GM21515 (cell line): ENCODE measurements around the gene HDDC3.

Source experiments
- ATAC-seq: cut with Tn5 transposase; IDR thresholded peaks from one replicate; pipeline ENCODE4 v1.9.1; 2021; ENCODE audit not compliant: unreplicated experiment

HDDC3 gene

DNA sequence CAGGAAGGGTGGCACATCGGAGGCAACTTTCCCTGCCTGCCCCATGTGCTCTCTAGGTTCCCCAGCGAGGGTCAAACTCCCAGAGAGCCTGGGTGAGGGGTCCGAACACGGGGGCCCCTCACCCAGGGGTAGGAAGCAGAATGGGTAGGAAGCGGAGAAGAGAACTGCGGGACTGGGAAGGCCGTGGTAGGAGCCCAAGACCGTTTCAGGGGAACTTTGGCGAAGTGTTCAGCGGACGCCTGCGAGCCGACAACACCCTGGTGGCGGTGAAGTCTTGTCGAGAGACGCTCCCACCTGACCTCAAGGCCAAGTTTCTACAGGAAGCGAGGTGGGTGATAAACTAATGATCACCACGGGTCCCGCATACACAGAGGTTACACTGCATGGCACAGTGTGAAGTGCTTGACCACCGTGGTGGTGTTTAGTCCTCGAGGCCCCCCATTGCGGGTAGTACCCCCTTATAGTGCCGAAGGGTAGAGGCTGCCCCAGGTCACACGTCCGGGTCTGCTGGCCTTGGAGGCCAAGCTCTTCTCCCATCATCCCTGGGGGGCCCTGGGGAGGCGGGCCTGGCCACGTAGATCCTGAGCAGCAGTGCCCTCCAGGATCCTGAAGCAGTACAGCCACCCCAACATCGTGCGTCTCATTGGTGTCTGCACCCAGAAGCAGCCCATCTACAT is 39.7 kb downstream of the HDDC3 start:
- ATAC-seq = no peak

- ATAC-seq = no peak
Measured at GRCh38 chr15:90892023-90892422, 40.3 kb downstream of the HDDC3 start.

DNA sequence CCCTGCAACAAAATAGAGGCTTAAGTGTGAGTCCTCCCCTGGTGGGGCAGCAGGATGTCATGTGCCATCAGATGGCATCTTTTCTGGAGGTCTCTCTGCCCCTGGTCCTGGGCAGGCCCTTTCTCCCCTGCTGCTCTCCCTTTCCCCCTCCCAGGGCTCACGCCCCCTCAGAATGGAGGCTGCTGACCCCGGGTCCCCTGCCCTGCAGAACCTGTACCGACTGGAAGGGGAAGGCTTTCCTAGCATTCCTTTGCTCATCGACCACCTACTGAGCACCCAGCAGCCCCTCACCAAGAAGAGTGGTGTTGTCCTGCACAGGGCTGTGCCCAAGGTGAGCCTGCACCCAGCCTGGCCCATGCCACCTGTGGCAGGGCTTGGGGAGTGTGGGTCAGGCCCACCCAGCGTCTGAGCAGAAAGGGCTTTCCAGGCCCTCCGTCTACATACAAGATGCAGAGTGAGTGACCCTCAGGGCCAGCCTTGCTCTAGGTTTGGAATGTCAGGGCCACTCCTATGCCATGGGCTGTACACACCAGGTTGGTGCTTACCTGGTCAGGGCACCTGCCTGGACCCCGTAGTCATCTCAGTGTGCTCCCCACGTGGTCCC is 40.9 kb downstream of the HDDC3 start:
- ATAC-seq = no peak

DNA sequence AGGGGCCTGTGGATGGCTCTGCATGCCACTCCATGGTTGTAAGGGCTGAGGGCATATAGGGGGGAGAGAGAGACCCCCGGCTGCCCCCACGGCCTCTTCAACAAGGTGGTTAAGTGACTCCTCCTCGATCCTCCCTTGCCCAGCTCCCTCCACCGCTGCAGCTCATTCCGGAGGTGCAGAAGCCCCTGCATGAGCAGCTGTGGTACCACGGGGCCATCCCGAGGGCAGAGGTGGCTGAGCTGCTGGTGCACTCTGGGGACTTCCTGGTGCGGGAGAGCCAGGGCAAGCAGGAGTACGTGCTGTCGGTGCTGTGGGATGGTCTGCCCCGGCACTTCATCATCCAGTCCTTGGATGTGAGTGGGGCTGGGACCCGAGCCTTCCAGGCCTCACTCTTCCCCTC is 41.5 kb downstream of the HDDC3 start:
- ATAC-seq = no peak

GRCh38 chr15:90889736-90890456 is 42.5 kb downstream of the HDDC3 start:
- ATAC-seq = no peak

DNA sequence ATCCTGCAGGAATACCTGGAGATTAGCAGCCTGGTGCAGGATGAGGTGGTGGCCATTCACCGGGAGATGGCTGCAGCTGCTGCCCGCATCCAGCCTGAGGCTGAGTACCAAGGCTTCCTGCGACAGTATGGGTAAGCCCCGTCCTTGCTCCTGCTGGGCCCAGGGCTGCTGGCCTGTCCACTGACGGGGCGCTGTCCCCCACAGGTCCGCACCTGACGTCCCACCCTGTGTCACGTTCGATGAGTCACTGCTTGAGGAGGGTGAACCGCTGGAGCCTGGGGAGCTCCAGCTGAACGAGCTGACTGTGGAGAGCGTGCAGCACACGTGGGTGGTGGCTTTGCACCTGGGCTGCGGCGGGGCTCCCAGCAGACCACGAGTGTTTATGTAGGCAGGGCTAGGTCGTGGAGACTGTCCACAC is 43.0 kb downstream of the HDDC3 start:
- no peak for ATAC-seq

GRCh38 chr15:90887037-90887481 is 45.3 kb downstream of the HDDC3 start:
- ATAC-seq = no peak

DNA sequence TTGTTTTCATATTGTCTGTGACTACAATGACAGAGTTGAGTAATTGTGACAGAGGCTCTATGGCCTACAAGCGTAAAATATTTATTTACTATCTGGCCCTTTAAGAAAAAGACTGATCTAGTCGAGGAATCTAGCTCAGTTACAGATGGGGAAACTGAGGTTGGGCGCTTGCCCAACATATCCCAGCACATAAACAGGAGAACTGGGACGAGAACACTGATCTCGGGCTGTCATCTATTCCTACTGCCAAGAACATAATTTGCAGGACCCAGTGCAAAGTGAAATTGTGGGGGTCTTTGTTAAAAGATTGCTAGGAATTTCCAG is 46.1 kb downstream of the HDDC3 start:
- ATAC-seq = no peak

DNA sequence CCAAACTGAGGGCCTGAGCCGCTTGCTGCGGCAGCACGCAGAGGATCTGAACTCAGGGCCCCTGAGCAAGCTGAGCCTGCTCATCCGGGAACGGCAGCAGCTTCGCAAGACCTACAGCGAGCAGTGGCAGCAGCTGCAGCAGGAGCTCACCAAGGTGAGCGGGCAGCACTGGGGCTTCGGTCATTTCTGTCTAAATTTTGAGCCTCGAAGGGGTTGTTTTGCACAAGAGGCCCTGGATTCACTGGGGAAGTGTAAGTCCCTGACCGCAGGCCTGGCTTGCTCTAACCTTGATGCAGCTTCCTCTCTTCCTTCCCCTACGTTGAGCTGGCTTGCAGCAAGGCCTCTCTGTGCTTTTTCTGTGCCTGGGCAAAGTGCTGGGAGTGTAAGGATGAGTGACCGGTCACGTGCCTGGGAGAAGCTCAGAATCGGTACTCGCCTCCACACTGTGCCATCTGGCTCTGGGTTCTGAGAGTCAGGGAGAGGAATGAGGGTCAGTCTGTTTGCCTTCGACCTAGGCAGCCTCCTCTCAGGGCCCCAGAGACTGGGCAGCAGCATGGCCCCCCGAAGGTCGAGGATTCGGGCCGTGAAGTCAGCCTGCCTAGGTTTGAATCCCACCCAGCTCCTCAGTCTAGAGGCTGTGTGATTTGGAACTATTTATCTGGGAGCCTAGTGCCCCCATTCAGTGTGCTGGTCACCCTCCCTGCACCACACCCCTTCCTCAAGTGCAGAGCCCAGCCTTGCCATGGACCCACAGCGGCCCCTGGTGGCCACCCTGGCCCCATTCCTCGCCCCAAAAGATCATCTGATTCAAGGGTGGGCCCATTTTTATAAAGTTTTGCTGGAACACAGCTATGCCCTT is 46.7 kb downstream of the HDDC3 start:
- no peak for ATAC-seq

- ATAC-seq = no peak
Measured at GRCh38 chr15:90884719-90885431, 47.5 kb downstream of the HDDC3 start.

DNA sequence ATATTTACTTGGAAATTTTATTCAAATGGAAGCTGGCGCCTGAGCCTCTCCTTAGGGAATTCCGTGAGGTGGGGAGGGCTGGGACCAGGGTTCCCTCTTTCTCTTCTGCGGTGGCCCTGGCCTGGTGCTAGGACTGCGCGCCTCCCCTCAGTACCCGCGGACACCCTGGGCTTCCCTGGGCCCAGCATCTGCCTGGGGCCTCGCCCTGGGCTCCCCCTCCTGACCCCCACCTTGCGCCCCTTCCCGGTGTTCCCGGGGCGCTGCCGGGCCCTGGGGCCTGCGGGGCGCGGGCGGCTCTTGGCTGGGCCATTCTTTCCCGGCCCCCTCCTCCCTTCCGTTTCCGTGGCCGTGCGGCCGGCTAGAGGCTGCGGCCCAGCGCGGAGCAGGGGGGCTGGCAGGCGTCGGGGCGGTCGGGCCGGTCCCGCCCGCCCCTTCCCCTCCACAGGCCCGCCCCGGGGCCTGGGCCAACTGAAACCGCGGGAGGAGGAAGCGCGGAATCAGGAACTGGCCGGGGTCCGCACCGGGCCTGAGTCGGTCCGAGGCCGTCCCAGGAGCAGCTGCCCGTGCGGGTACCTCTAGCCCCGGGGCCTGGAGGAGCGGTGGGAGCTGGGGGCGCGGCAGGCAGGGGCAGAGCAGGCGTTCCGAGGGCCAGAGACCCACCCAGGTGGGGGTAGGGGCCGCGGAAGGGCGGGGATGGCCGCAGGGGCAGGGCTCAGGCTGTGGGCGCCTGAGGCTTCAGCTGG is 48.2 kb downstream of the HDDC3 start, which contains the start of gene FES:
TSS of gene FES (plus strand) at position 529 of the 743 bp plus-strand sequence. CDS start 542 bp downstream, outside the sequence.
- no peak for ATAC-seq

- no peak for ATAC-seq
Measured at GRCh38 chr15:90883526-90883975, 48.8 kb downstream of the HDDC3 start.

DNA sequence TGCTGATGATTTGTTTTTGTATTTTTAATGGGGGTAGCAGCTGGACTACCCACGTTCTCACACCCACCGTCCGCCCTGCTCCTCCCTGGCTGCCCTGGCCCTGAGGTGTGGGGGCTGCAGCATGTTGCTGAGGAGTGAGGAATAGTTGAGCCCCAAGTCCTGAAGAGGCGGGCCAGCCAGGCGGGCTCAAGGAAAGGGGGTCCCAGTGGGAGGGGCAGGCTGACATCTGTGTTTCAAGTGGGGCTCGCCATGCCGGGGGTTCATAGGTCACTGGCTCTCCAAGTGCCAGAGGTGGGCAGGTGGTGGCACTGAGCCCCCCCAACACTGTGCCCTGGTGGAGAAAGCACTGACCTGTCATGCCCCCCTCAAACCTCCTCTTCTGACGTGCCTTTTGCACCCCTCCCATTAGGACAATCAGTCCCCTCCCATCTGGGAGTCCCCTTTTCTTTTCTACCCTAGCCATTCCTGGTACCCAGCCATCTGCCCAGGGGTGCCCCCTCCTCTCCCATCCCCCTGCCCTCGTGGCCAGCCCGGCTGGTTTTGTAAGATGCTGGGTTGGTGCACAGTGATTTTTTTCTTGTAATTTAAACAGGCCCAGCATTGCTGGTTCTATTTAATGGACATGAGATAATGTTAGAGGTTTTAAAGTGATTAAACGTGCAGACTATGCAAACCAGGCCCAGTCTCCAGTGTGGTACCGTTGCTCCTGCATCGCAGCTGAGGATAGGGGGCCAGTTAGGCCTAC is 49.4 kb downstream of the HDDC3 start:
- ATAC-seq = no peak

DNA sequence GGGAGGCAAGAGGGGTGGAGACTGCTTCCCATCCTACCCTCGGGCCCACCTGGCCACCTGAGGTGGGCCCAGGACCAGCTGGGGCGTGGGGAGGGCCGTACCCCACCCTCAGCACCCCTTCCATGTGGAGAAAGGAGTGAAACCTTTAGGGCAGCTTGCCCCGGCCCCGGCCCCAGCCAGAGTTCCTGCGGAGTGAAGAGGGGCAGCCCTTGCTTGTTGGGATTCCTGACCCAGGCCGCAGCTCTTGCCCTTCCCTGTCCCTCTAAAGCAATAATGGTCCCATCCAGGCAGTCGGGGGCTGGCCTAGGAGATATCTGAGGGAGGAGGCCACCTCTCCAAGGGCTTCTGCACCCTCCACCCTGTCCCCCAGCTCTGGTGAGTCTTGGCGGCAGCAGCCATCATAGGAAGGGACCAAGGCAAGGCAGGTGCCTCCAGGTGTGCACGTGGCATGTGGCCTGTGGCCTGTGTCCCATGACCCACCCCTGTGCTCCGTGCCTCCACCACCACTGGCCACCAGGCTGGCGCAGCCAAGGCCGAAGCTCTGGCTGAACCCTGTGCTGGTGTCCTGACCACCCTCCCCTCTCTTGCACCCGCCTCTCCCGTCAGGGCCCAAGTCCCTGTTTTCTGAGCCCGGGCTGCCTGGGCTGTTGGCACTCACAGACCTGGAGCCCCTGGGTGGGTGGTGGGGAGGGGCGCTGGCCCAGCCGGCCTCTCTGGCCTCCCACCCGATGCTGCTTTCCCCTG is 50.2 kb downstream of the HDDC3 start:
- no peak for ATAC-seq

DNA sequence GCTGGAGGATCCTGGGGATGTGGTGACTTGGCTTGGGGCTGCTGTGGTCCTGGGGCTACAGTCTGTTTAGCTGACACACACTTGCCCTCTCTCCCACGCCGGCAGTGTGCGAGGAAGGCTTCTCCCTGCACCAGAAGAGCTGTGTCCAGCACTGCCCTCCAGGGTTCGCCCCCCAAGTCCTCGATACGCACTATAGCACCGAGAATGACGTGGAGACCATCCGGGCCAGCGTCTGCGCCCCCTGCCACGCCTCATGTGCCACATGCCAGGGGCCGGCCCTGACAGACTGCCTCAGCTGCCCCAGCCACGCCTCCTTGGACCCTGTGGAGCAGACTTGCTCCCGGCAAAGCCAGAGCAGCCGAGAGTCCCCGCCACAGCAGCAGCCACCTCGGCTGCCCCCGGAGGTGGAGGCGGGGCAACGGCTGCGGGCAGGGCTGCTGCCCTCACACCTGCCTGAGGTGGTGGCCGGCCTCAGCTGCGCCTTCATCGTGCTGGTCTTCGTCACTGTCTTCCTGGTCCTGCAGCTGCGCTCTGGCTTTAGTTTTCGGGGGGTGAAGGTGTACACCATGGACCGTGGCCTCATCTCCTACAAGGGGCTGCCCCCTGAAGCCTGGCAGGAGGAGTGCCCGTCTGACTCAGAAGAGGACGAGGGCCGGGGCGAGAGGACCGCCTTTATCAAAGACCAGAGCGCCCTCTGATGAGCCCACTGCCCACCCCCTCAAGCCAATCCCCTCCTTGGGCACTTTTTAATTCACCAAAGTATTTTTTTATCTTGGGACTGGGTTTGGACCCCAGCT is 51.0 kb downstream of the HDDC3 start:
- no peak for ATAC-seq

GRCh38 chr15:90880381-90881145 is 51.8 kb downstream of the HDDC3 start:
- no peak for ATAC-seq
